HCT116 (cell line): ENCODE data around the gene CD300C. TPM values are rescaled to one million over a fixed set of nuclear protein-coding genes. Genes with fewer than 3 reads are reported as not detected.

Experiments used
- ATAC-seq: fragments of 200-7000 bp; cut with Tn5 transposase; 2 replicates; pipeline ENCODE4 v1.9.1; 2020; ENCODE audit warnings: mild to moderate bottlenecking, moderate library complexity
- BruUV-seq: library from RNA; stranded (reverse); fragments of 400-500 nt; replicated peaks from 2 replicates; lab custom pipeline; 2021; lab: Mats Ljungman, UMichigan
- CTCF ChIA-PET: fragments of 300-600 bp; sonication (Branson Sonifier 250); formaldehyde crosslinking; loops from one replicate; lab custom pipeline; 2021; ENCODE audit warnings: antibody characterized with exemption; lab: Charles Lee
- POLR2A ChIA-PET: fragments of 300-600, 350-600 bp; sonication (Branson Sonifier 250); formaldehyde crosslinking; loops from one replicate; lab custom pipeline; 2021; ENCODE audit warnings: antibody characterized with exemption; lab: Charles Lee
- RAD21 ChIA-PET, 2 experiments: fragments of 300-600 bp; sonication (Branson Sonifier 250); formaldehyde crosslinking; loops; one replicate each; lab custom pipeline; 2023; ENCODE audit warnings: low total read pairs in 2 of 2; ENCODE audit not compliant: uncharacterized antibody in 2 of 2, unreplicated experiment in 2 of 2, low non-redundant PET in 1 of 2; lab: Charles Lee
- DNase-seq: peaks from one replicate; pipeline ENCODE4 v3.0.0-alpha.2; 2010; ENCODE audit warnings: low read depth, low spot score
- H2AFZ ChIP-seq: fragments of 200-600 bp; shearing (Covaris generic), sonication (generic); 2 replicates; pipeline ENCODE4 v1.6.1; 2017; ENCODE audit warnings: low read depth, mixed run types, mixed read lengths, antibody characterized with exemption, low read length; ENCODE audit not compliant: poor library complexity, severe bottlenecking
- H3K27ac ChIP-seq: 2 replicates; pipeline ENCODE4 v1.5.1; 2012; ENCODE audit warnings: low read depth, low read length
- H3K27me3 ChIP-seq: fragments of 200-600 bp; sonication (generic); 2 replicates; pipeline ENCODE4 v1.6.1; 2016; ENCODE audit warnings: mixed run types, low read length, mixed read lengths; ENCODE audit not compliant: insufficient read depth
- H3K36me3 ChIP-seq, 2 experiments: fragments of 200-500 bp in 1 of 2; fragments of 200-600 bp in 1 of 2; sonication (Bioruptor generic) in 1 of 2; sonication (generic) in 1 of 2; 2 replicates each; pipeline versions ENCODE4 v1.5.1 to v1.6.1; 2014 to 2016; ENCODE audit warnings: low read length in 2 of 2, inconsistent platforms in 1 of 2, mixed read lengths in 1 of 2, mixed run types in 1 of 2; ENCODE audit not compliant: insufficient read depth in 2 of 2, control insufficient read depth in 1 of 2
- H3K4me1 ChIP-seq, 2 experiments: fragments of 200-600 bp in 1 of 2; sonication (generic) in 1 of 2; 2 replicates each; pipeline versions ENCODE4 v1.5.1 to v1.6.1; 2012 to 2017; ENCODE audit warnings: low read length in 2 of 2, inconsistent platforms in 1 of 2, mild to moderate bottlenecking in 1 of 2, mixed read lengths in 1 of 2, mixed run types in 1 of 2, moderate library complexity in 1 of 2; ENCODE audit not compliant: insufficient read depth in 2 of 2, control insufficient read depth in 1 of 2
- H3K4me2 ChIP-seq: fragments of 200-600 bp; sonication (generic); 2 replicates; pipeline ENCODE4 v1.6.1; 2017; ENCODE audit warnings: mixed run types, low read length, mixed read lengths
- H3K4me3 ChIP-seq, 2 experiments: fragments of 200-600 bp in 1 of 2; sonication (generic) in 1 of 2; replicated peaks in 1 of 2; 2 replicates each; pipeline ENCODE4 v1.5.1; 2011 to 2016; ENCODE audit warnings: low read length in 2 of 2, control low read depth in 1 of 2, low read depth in 1 of 2, mild to moderate bottlenecking in 1 of 2, mixed read lengths in 1 of 2, mixed run types in 1 of 2
- H3K79me2 ChIP-seq: fragments of 200-600 bp; sonication (generic); 2 replicates; pipeline ENCODE4 v1.6.1; 2017; ENCODE audit warnings: mild to moderate bottlenecking, mixed run types, low read length, moderate library complexity, mixed read lengths; ENCODE audit not compliant: insufficient read depth
- H3K9ac ChIP-seq: fragments of 200-600 bp; sonication (generic); 2 replicates; pipeline ENCODE4 v1.6.1; 2016; ENCODE audit warnings: low read length, mixed read lengths
- H3K9me2 ChIP-seq: fragments of 200-600 bp; sonication (generic), shearing (Covaris generic); 2 replicates; pipeline ENCODE4 v1.6.1; 2017; ENCODE audit warnings: mixed run types, mild to moderate bottlenecking, moderate library complexity; ENCODE audit not compliant: insufficient read depth
- H3K9me3 ChIP-seq, 2 experiments: fragments of 200-500 bp in 1 of 2; fragments of 200-600 bp in 1 of 2; sonication (Bioruptor generic) in 1 of 2; sonication (generic) in 1 of 2; 2 replicates each; pipeline ENCODE4 v1.6.1; 2014 to 2017; ENCODE audit warnings: low read length in 2 of 2, mixed read lengths in 2 of 2, inconsistent platforms in 1 of 2, low read depth in 1 of 2, mild to moderate bottlenecking in 1 of 2, mixed run types in 1 of 2, moderate library complexity in 1 of 2; ENCODE audit not compliant: control insufficient read depth in 1 of 2, insufficient read depth in 1 of 2
- H4K20me1 ChIP-seq: fragments of 200-600 bp; sonication (generic), shearing (Covaris generic); 2 replicates; pipeline ENCODE4 v1.6.1; 2017; ENCODE audit warnings: mixed run types, mild to moderate bottlenecking, moderate library complexity; ENCODE audit not compliant: insufficient read depth
- CBX3 ChIP-seq: IDR thresholded peaks from 2 replicates; pipeline ENCODE4 v1.6.1; 2012; ENCODE audit warnings: low read depth
- CEBPB ChIP-seq: IDR thresholded peaks from 2 replicates; pipeline ENCODE4 v1.6.1; 2012; ENCODE audit warnings: low read depth
- ELF1 ChIP-seq: IDR thresholded peaks from 2 replicates; pipeline ENCODE4 v1.6.1; 2012; ENCODE audit warnings: low read depth, borderline replicate concordance
- EZH2 ChIP-seq: fragments of 200-600 bp; sonication (generic); IDR thresholded peaks from 2 replicates; pipeline ENCODE4 v1.6.1; 2017; ENCODE audit warnings: antibody characterized with exemption, mixed run types
- FOSL1 ChIP-seq: IDR thresholded peaks from 2 replicates; pipeline ENCODE4 v1.6.1; 2012; ENCODE audit warnings: low read depth
- JUND ChIP-seq: IDR thresholded peaks from 2 replicates; pipeline ENCODE4 v1.6.1; 2012
- POLR2A ChIP-seq: IDR thresholded peaks from 2 replicates; pipeline ENCODE4 v1.7.0; 2011; ENCODE audit warnings: borderline replicate concordance; ENCODE audit not compliant: insufficient read depth, insufficient read length; ENCODE audit errors: extremely low read depth
- POLR2AphosphoS5 ChIP-seq: IDR thresholded peaks from 2 replicates; pipeline ENCODE4 v1.6.1; 2011; ENCODE audit warnings: mild to moderate bottlenecking, low read depth, low read length, moderate library complexity
- SIN3A ChIP-seq: IDR thresholded peaks from 2 replicates; pipeline ENCODE4 v1.6.1; 2012; ENCODE audit warnings: low read depth
- SP1 ChIP-seq: IDR thresholded peaks from 2 replicates; pipeline ENCODE4 v1.6.1; 2012; ENCODE audit warnings: low read depth
- SRF ChIP-seq: IDR thresholded peaks from 2 replicates; pipeline ENCODE4 v1.6.1; 2012; ENCODE audit warnings: low read depth
- TCF7L2 ChIP-seq: IDR thresholded peaks from 2 replicates; pipeline ENCODE4 v1.7.0; 2011; ENCODE audit warnings: borderline replicate concordance, inconsistent platforms; ENCODE audit not compliant: insufficient read depth, insufficient read length; ENCODE audit errors: extremely low read depth
- YY1 ChIP-seq: IDR thresholded peaks from 2 replicates; pipeline ENCODE4 v1.6.1; 2011; ENCODE audit warnings: low read length, low read depth, moderate library complexity, mild to moderate bottlenecking; ENCODE audit not compliant: insufficient replicate concordance; ENCODE audit errors: extremely low read depth
- ZFX ChIP-seq: fragments of 450-650 bp; IDR thresholded peaks from 2 replicates; pipeline ENCODE4 v1.6.1; 2017
- ZNF274 ChIP-seq: fragments of 200-500 bp; sonication (Bioruptor generic); IDR thresholded peaks from 2 replicates; pipeline ENCODE4 v1.6.1; 2014; ENCODE audit warnings: mild to moderate bottlenecking, low read depth, low read length, inconsistent platforms
- intact Hi-C: fragments of 100-400 bp; cut with micrococcal nuclease; formaldehyde crosslinking; loops from 2 replicates; pipeline ENCODE4 v1.10.0; 2022
- total RNA-seq: library from RNA; stranded (reverse); gene quantifications from one replicate; pipeline ENCODE4 v1.2.1, GENCODE V29; 2021; ENCODE audit not compliant: unreplicated experiment
- TF ChIP-seq, protein P1 (sequence below): IDR thresholded peaks from 2 replicates; pipeline ENCODE4 v1.6.1; 2012
- TF ChIP-seq, protein P2 (sequence below): IDR thresholded peaks from 2 replicates; pipeline ENCODE4 v1.6.1; 2011; ENCODE audit warnings: mild to moderate bottlenecking, low read length, moderate library complexity; ENCODE audit not compliant: insufficient replicate concordance; ENCODE audit errors: extremely low read depth
- TF ChIP-seq, protein P3 (sequence below): IDR thresholded peaks from 2 replicates; pipeline ENCODE4 v1.6.1; 2012

CD300C gene
- total RNA-seq, 1 experiment from 2014 or later: 0.15 TPM

DNA sequence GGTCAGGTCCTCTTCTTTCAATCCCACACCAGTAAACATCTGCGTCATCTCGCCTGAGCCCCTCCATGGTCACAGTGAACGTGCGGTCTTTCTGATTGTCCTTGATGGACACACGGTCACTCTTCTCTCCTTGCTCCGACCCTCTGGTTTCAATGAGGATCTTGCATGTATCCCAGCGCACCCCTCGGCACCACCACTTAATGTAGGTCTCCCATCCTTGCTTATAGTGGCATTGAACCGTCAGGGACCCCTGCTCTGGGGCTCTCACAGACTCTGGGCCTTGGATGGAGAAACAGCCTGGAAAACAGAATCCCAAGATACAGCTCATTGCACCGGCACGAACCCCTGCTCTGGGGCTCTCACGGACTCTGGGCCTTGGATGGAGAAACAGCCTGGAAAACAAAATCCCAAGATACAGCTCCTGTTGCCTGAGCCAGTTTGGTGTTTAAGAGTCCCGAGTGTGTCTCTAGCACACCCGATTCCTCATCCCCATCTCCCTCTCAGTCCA, 20.1 kb downstream of the CD300C start:
- intact Hi-C loops: no loop called here
- Histone ChIP-seq H2AFZ (no peak overlapping the region), H3K36me3 (no peaks in the 10 kb centered on the region), H3K9me2 (no peaks in the 10 kb centered on the region), H3K79me2 (no peaks in the 10 kb centered on the region), H3K4me3 (no peak overlapping the region), H3K9me3 (no peaks in the 10 kb centered on the region), H3K4me2 (no peak overlapping the region), H3K9ac (no peak overlapping the region), H3K4me1 (no peaks in the 10 kb centered on the region), H3K27me3 (peaks cover 79% of the 10 kb centered on the region), H4K20me1 (no peaks in the 10 kb centered on the region), H3K27ac (no peak overlapping the region)
- RAD21 ChIA-PET: no interaction called here
- no TSS peak for BruUV-seq
- TF ChIP-seq EZH2 (no peak), JUND (no peak), POLR2A (no peak), SRF (no peak), FOSL1 (no peak), ELF1 (no peak), ZFX (no peak), YY1 (no peak)
- TF ChIP-seq, protein P1, sequence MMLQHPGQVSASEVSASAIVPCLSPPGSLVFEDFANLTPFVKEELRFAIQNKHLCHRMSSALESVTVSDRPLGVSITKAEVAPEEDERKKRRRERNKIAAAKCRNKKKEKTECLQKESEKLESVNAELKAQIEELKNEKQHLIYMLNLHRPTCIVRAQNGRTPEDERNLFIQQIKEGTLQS: no peak
- DNase-seq (no peak), ATAC-seq (no peak)
- POLR2A ChIA-PET: no interaction called here
- CTCF ChIA-PET: interaction anchor here (1.4 kb wide), 1 partner anchor 40 kb away, joined by 3 read pairs; no protein-coding TSS in a partner anchor

DNA sequence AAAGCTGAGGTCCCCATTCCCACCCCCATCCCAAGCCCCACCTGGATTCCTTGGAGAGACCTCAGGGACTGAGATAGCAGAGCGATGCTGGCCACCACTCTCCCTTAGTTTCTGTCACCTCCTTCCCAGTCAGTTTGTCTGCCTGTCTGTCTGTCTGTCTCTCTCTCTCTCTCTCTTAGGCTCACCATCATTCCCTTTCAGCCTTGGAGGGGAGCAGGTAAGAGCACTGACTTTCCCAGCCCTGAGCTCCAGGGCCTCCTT, 20.5 kb downstream of the CD300C start:
- H3K27me3 ChIP-seq: peaks cover 79% of the 10 kb centered on the region
- no TSS peak for BruUV-seq

More for the DNA sequence above, 20.5 kb downstream of the CD300C start:
- POLR2A ChIA-PET: no interaction called here
- Histone ChIP-seq H3K27ac (no peak overlapping the region), H3K4me2 (no peak overlapping the region), H3K36me3 (no peaks in the 10 kb centered on the region), H3K9ac (no peak overlapping the region), H4K20me1 (no peaks in the 10 kb centered on the region), H3K9me3 (no peaks in the 10 kb centered on the region), H3K4me3 (no peak overlapping the region), H2AFZ (no peak overlapping the region), H3K4me1 (no peaks in the 10 kb centered on the region), H3K9me2 (no peaks in the 10 kb centered on the region), H3K79me2 (no peaks in the 10 kb centered on the region)
- RAD21 ChIA-PET: no interaction called here
- no peak for TF ChIP-seq CEBPB
- TF ChIP-seq JUND: no peak
- TF ChIP-seq TCF7L2: no peak
- no peak for TF ChIP-seq SP1
- no peak for TF ChIP-seq ELF1
- TF ChIP-seq ZNF274: no peak
- TF ChIP-seq, protein P2, sequence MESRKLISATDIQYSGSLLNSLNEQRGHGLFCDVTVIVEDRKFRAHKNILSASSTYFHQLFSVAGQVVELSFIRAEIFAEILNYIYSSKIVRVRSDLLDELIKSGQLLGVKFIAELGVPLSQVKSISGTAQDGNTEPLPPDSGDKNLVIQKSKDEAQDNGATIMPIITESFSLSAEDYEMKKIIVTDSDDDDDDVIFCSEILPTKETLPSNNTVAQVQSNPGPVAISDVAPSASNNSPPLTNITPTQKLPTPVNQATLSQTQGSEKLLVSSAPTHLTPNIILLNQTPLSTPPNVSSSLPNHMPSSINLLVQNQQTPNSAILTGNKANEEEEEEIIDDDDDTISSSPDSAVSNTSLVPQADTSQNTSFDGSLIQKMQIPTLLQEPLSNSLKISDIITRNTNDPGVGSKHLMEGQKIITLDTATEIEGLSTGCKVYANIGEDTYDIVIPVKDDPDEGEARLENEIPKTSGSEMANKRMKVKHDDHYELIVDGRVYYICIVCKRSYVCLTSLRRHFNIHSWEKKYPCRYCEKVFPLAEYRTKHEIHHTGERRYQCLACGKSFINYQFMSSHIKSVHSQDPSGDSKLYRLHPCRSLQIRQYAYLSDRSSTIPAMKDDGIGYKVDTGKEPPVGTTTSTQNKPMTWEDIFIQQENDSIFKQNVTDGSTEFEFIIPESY: no peak
- TF ChIP-seq, protein P3, sequence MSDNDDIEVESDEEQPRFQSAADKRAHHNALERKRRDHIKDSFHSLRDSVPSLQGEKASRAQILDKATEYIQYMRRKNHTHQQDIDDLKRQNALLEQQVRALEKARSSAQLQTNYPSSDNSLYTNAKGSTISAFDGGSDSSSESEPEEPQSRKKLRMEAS: no peak
- TF ChIP-seq POLR2AphosphoS5: no peak
- no peak for TF ChIP-seq CBX3
- no peak for TF ChIP-seq EZH2
- TF ChIP-seq SIN3A: no peak
- CTCF ChIA-PET: no interaction called here
- DNase-seq (no peak), ATAC-seq (no peak)
- intact Hi-C loops: no loop called here
